Osteoblast (primary cell): ENCODE results near the gene IP6K2. TPM values are rescaled to one million over a fixed set of nuclear protein-coding genes. Genes with fewer than 3 reads are reported as not detected.
"Not testable (repeated sequence)": the region's sequence is repeated elsewhere in the genome, so short reads cannot be mapped to it uniquely, and the experiment has no call there.

Experiments used
- DNase-seq: peaks from one replicate; pipeline ENCODE4 v3.0.0; 2011; ENCODE audit warnings: low spot score, mixed read lengths; ENCODE audit not compliant: insufficient read length; ENCODE audit errors: missing footprints
- H2AFZ ChIP-seq: 2 replicates; pipeline ENCODE4 v1.6.0; 2011; ENCODE audit warnings: mild to moderate bottlenecking, low read length
- H3K27ac ChIP-seq: 2 replicates; pipeline ENCODE4 v1.5.1; 2011; ENCODE audit warnings: mild to moderate bottlenecking, low read depth, low read length, moderate library complexity
- H3K27me3 ChIP-seq: 2 replicates; pipeline ENCODE4 v1.6.0; 2012; ENCODE audit warnings: mild to moderate bottlenecking, control low read depth, inconsistent platforms, low read length, moderate library complexity; ENCODE audit not compliant: insufficient read depth
- H3K36me3 ChIP-seq: 2 replicates; pipeline ENCODE4 v1.5.1; 2011; ENCODE audit warnings: mild to moderate bottlenecking, low read length, control low read depth, moderate library complexity; ENCODE audit not compliant: insufficient read depth
- H3K4me1 ChIP-seq: 2 replicates; pipeline ENCODE4 v1.5.1; 2011; ENCODE audit warnings: mild to moderate bottlenecking, low read length, control low read depth, moderate library complexity; ENCODE audit not compliant: insufficient read depth
- H3K4me2 ChIP-seq: 2 replicates; pipeline ENCODE4 v1.6.0; 2011; ENCODE audit warnings: mild to moderate bottlenecking, low read length; ENCODE audit not compliant: insufficient read depth
- H3K4me3 ChIP-seq: fragments of 200-600 bp; sonication (generic); 3 replicates; pipeline ENCODE4 v1.5.1; 2012; ENCODE audit warnings: mild to moderate bottlenecking, low read length, inconsistent platforms; ENCODE audit not compliant: insufficient read depth
- H3K79me2 ChIP-seq: 2 replicates; pipeline ENCODE4 v1.6.0; 2012; ENCODE audit warnings: mild to moderate bottlenecking, low read length, control low read depth, inconsistent platforms; ENCODE audit not compliant: insufficient read depth
- H3K9me3 ChIP-seq: 2 replicates; pipeline ENCODE4 v1.5.1; 2011; ENCODE audit warnings: low read depth, low read length, control low read depth
- H4K20me1 ChIP-seq: 2 replicates; pipeline ENCODE4 v1.6.0; 2012; ENCODE audit warnings: mild to moderate bottlenecking, low read length, control low read depth; ENCODE audit not compliant: insufficient read depth
- total RNA-seq: library from RNA; depleted of rRNA; stranded (reverse); fragments of >200 nt; gene quantifications from 2 replicates; pipeline ENCODE4 v1.2.3, GENCODE V29; 2012
- TF ChIP-seq, protein P1 (sequence below): IDR thresholded peaks from 2 replicates; pipeline ENCODE4 v1.5.1; 2011; ENCODE audit warnings: mild to moderate bottlenecking, low read depth, low read length, moderate library complexity; ENCODE audit errors: extremely low read depth

Gene IP6K2, protein sequence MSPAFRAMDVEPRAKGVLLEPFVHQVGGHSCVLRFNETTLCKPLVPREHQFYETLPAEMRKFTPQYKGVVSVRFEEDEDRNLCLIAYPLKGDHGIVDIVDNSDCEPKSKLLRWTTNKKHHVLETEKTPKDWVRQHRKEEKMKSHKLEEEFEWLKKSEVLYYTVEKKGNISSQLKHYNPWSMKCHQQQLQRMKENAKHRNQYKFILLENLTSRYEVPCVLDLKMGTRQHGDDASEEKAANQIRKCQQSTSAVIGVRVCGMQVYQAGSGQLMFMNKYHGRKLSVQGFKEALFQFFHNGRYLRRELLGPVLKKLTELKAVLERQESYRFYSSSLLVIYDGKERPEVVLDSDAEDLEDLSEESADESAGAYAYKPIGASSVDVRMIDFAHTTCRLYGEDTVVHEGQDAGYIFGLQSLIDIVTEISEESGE
- total RNA-seq, result 38.0 and 44.9 TPM in 2 replicates

DNA sequence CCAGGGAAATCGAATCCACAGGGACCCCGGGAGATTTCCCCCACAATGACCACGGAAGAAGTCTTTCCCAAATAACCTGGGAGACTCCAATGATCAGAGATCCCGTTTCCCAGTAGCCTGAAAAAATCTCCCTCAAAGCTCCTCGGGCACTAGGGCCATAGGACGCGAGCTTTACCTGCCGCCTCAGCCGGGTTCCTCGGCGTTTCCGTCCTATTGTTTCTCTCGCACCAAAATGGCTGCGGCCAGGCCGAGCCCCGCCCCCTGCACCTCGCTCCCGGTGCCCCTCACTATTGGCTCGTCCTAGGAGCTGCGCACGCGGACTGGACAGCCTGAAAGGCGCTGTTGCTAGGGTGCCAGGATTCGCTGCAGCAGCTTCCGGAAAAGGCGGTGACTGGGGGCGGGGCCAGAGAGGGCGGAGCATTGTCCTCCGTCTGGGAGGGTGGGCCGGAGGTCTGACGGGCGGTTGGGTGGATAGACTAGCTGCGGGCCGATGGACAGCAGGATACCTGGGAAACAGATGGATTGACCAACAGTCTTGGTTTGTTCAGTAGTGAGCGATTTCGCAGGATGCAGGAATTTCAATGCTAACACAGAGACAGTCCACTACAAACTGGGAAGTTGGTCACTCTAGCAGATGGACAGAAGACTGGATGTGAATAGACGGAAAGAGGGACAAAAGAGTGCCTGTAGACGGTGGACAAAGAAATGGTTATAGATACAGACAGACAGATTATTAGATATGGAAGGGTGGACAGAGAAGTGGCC is at the start of gene IP6K2:
IP6K2 (minus strand) TSS at position 240 of the 765 bp plus-strand sequence. CDS start 21,930 bp downstream, outside the sequence.
- TF ChIP-seq, protein P1, sequence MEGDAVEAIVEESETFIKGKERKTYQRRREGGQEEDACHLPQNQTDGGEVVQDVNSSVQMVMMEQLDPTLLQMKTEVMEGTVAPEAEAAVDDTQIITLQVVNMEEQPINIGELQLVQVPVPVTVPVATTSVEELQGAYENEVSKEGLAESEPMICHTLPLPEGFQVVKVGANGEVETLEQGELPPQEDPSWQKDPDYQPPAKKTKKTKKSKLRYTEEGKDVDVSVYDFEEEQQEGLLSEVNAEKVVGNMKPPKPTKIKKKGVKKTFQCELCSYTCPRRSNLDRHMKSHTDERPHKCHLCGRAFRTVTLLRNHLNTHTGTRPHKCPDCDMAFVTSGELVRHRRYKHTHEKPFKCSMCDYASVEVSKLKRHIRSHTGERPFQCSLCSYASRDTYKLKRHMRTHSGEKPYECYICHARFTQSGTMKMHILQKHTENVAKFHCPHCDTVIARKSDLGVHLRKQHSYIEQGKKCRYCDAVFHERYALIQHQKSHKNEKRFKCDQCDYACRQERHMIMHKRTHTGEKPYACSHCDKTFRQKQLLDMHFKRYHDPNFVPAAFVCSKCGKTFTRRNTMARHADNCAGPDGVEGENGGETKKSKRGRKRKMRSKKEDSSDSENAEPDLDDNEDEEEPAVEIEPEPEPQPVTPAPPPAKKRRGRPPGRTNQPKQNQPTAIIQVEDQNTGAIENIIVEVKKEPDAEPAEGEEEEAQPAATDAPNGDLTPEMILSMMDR, result no peak
- peaks cover 11% of the 10 kb centered on the region for H3K4me1 ChIP-seq
- H3K27ac ChIP-seq, result peak within 1 kb of the TSS; percentile 95
- H3K9me3 ChIP-seq, result no peaks in the 10 kb centered on the region
- peaks cover 15% of the 10 kb centered on the region for H3K36me3 ChIP-seq
- H4K20me1 ChIP-seq, result peaks cover 28% of the 10 kb centered on the region
- H3K4me2 ChIP-seq, result peak within 1 kb of the TSS; percentile 87
- no peaks in the 10 kb centered on the region for H3K27me3 ChIP-seq
- H3K4me3 ChIP-seq, result peak within 1 kb of the TSS; percentile 99
- peak within 1 kb of the TSS; percentile 86 for H2AFZ ChIP-seq
- H3K79me2 ChIP-seq, result peaks cover 48% of the 10 kb centered on the region
- peak; percentile 96 for DNase-seq

DNA sequence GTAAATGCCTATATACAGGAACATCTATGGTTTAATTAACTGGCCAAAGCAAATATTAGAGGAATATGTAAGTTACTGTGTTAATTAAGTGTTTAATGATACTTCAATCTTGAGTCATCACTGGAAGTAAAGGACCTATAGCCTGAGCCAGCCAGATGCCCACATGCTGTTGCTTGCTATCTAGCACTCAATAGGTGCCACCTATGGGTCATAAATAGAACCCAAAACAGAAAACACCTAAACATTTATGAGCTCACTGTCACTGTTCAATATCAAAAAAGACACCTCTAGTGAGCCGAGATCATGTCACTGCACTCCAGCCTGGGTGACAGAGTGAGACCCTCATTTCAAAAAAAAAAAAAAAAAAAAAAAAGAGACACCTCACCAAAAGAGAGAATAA is 48.4 kb upstream of the IP6K2 start:
- DNase-seq, result no peak
- TF ChIP-seq, protein P1, result peak; percentile 8

DNA sequence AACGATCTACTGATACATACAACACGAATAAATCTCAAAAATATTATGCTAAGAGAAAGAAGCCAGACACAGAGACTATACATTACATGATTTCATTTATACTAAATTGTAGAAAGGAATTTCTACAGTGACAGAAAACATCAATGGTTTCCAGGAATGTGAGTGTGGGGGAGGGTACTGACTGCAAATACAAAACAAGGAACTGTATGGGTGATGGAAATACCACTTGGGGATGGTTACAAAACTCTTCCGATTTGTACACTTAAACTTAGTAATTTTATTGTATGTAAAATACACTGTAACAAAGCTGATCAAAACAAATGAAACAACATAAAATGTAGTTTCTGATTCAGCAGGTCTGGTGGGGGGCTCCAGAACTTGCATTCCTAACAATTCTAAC is 45.8 kb upstream of the IP6K2 start:
- TF ChIP-seq, protein P1, result no peak
- H3K4me3 ChIP-seq, result no peak overlapping the region
- no peaks in the 10 kb centered on the region for H3K9me3 ChIP-seq
- peak; percentile 36 for DNase-seq
- H3K36me3 ChIP-seq, result peaks cover 40% of the 10 kb centered on the region
- no peaks in the 10 kb centered on the region for H3K27me3 ChIP-seq
- no peaks in the 10 kb centered on the region for H4K20me1 ChIP-seq
- no peak overlapping the region for H2AFZ ChIP-seq
- no peaks in the 10 kb centered on the region for H3K79me2 ChIP-seq
- no peaks in the 10 kb centered on the region for H3K4me1 ChIP-seq
- H3K27ac ChIP-seq, result no peak overlapping the region
- H3K4me2 ChIP-seq, result no peak overlapping the region

More for the DNA sequence above, 48.4 kb upstream of the IP6K2 start:
- no peaks in the 10 kb centered on the region for H3K79me2 ChIP-seq
- H3K9me3 ChIP-seq, result no peaks in the 10 kb centered on the region
- H3K4me2 ChIP-seq, result no peak overlapping the region
- no peaks in the 10 kb centered on the region for H3K27me3 ChIP-seq
- H4K20me1 ChIP-seq, result no peaks in the 10 kb centered on the region
- H3K4me1 ChIP-seq, result no peaks in the 10 kb centered on the region
- no peak overlapping the region for H3K27ac ChIP-seq
- peaks cover 39% of the 10 kb centered on the region for H3K36me3 ChIP-seq
- no peak overlapping the region for H3K4me3 ChIP-seq
- no peak overlapping the region for H2AFZ ChIP-seq

DNA sequence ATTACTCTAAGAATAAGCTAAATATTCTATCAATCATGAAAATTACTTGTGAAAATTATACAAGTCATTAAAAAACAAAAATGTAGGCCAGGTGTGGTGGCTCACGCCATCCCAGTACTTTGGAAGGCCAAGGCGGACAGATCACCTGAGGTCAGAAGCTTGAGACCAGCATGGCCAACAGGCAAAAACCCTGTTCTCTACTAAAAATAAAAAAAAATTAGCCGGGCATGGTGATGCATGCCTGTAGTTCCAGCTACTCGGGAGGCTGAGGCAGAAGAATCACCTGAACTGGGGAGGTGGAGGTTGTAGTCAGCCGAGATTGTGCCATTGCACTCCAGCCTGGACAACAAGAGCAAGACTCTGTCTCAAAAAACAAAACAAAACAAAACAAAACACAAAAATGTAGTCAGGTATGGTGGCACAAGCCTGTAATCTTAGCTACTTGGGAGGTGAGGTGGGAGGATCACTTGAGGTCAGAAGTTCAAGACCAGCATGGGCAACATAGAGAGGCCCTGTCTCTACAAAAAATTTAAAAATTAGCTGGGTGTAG is 43.0 kb upstream of the IP6K2 start:
- H2AFZ ChIP-seq, H3K79me2 ChIP-seq, H3K4me1 ChIP-seq, H3K27ac ChIP-seq, H4K20me1 ChIP-seq, H3K4me2 ChIP-seq, H3K4me3 ChIP-seq, H3K27me3 ChIP-seq, DNase-seq, H3K9me3 ChIP-seq: not testable (repeated sequence)
- H3K36me3 ChIP-seq, result peaks cover 35% of the 10 kb centered on the region

DNA sequence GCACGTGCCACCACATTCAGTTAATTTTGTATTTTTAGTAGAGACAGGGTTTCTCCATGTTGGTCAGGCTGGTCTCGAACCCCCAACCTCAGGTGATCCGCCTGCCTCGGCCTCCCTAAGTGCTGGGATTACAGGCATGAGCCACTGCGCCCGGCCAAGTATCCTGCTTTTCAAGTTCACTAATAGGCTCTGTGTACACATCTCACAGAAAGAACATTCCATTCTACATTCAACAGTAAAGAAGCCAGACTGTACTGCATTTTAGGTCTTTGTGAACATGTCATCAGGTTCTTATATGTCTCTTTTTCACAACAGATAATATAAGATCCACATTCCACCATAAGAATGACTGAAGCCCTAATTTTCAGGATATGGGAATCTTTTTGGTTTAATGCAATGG is 42.5 kb upstream of the IP6K2 start:
- H3K4me1 ChIP-seq, H3K4me3 ChIP-seq, H3K27ac ChIP-seq, H2AFZ ChIP-seq, H3K9me3 ChIP-seq, DNase-seq, H3K4me2 ChIP-seq, H3K79me2 ChIP-seq, H3K27me3 ChIP-seq, H4K20me1 ChIP-seq: not testable (repeated sequence)
- H3K36me3 ChIP-seq, result peaks cover 30% of the 10 kb centered on the region
